Vagina (tissue), 2 donors: ENCODE data around the gene TBL1X. TPM values are rescaled to one million over a fixed set of nuclear protein-coding genes. Genes with fewer than 3 reads are reported as not detected.

Source experiments
- DNase-seq, 2 donors: peaks; one replicate each; pipeline ENCODE4 v3.0.0-alpha.2; 2017; ENCODE audit errors: extremely low spot score in 2 of 2
- H3K27ac ChIP-seq: fragments of 200-600 bp; sonication (generic); one replicate; pipeline ENCODE4 v1.5.1; 2019
- H3K27me3 ChIP-seq: fragments of 200-600 bp; sonication (generic); one replicate; pipeline ENCODE4 v1.5.1; 2019
- H3K36me3 ChIP-seq, 2 donors: fragments of 200-600 bp; sonication (generic); one replicate each; pipeline ENCODE4 v1.5.1; 2017 to 2019
- H3K4me1 ChIP-seq: fragments of 200-600 bp; sonication (generic); one replicate; pipeline ENCODE4 v1.5.1; 2019
- H3K4me3 ChIP-seq, 2 donors: fragments of 200-600 bp; sonication (generic); 1 replicate in 1 of 2; 2 replicates in 1 of 2; pipeline ENCODE4 v1.5.1; 2016 to 2019
- H3K9me3 ChIP-seq: fragments of 200-600 bp; sonication (generic); one replicate; pipeline ENCODE4 v1.5.1; 2019
- POLR2A ChIP-seq, 2 donors: fragments of 450-650 bp; IDR thresholded peaks; one replicate each; pipeline ENCODE4 v1.6.1; 2017; ENCODE audit warnings: antibody characterized with exemption in 2 of 2, mild to moderate bottlenecking in 2 of 2, moderate library complexity in 2 of 2
- POLR2AphosphoS5 ChIP-seq, 2 donors: sonication (generic); formaldehyde crosslinking; IDR thresholded peaks; one replicate each; pipeline ENCODE4 v1.9.0; 2017; ENCODE audit warnings: antibody characterized with exemption in 2 of 2, mild to moderate bottlenecking in 2 of 2, low read depth in 1 of 2; ENCODE audit not compliant: insufficient read depth in 1 of 2
- intact Hi-C: fragments of 100-400 bp; cut with DNase I; formaldehyde crosslinking; loops from one replicate; pipeline ENCODE4 v1.15.1; 2023
- total RNA-seq: library from RNA; depleted of rRNA; stranded (reverse); fragments of >200 nt; gene quantifications from one replicate; pipeline ENCODE4 v1.2.3, GENCODE V29; 2016
- TF ChIP-seq, protein P1 (sequence below), 3 experiments: fragments of 450-650 bp in 2 of 3; fragments of 200-600 bp in 1 of 3; sonication (generic) in 1 of 3; IDR thresholded peaks; one replicate each; pipeline ENCODE4 v1.5.1; 2017 to 2019; ENCODE audit warnings: antibody characterized with exemption in 3 of 3, mild to moderate bottlenecking in 2 of 3, moderate library complexity in 2 of 3

TBL1X gene
- total RNA-seq, 1 donor from 2014 or later: 41.3 TPM

DNA sequence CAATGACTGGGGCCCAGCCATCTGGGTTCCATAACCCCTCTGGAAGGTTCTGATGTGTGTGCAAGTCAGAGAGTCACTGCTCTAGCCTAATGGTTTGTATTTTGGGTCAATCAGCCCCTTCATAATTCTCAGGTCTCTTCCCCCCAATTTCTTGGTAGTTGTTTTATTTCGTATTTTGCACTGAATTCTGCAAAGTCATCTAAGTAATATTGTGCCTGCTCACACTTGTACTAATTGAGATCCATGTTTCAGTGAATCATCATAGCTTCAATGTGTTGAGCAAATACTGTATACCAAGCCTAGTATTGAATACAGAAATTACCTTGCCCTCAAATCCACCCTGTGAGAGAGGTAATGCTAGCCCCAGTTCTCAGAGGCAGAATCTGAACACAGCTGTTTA lies 28.0 kb upstream of the TBL1X start:
- DNase-seq: no peak
- TF ChIP-seq POLR2A (IDR thresholded peaks at IDR 0.05): no peak
- TF ChIP-seq, protein P1, sequence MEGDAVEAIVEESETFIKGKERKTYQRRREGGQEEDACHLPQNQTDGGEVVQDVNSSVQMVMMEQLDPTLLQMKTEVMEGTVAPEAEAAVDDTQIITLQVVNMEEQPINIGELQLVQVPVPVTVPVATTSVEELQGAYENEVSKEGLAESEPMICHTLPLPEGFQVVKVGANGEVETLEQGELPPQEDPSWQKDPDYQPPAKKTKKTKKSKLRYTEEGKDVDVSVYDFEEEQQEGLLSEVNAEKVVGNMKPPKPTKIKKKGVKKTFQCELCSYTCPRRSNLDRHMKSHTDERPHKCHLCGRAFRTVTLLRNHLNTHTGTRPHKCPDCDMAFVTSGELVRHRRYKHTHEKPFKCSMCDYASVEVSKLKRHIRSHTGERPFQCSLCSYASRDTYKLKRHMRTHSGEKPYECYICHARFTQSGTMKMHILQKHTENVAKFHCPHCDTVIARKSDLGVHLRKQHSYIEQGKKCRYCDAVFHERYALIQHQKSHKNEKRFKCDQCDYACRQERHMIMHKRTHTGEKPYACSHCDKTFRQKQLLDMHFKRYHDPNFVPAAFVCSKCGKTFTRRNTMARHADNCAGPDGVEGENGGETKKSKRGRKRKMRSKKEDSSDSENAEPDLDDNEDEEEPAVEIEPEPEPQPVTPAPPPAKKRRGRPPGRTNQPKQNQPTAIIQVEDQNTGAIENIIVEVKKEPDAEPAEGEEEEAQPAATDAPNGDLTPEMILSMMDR (IDR thresholded peaks at IDR 0.05): no peak
- TF ChIP-seq POLR2AphosphoS5 (IDR thresholded peaks at IDR 0.05; ENCODE audit: insufficient read depth in 1 of 2, low read depth in 1 of 2): no peak
- H3K27me3 ChIP-seq: no peaks in the 10 kb centered on the region
- H3K36me3 ChIP-seq: no peaks in the 10 kb centered on the region
- H3K4me1 ChIP-seq: peaks cover 8% of the 10 kb centered on the region
- no peak overlapping the region for H3K4me3 ChIP-seq
- intact Hi-C loops: no loop called here
- H3K9me3 ChIP-seq: no peaks in the 10 kb centered on the region
- H3K27ac ChIP-seq: no peak overlapping the region

DNA sequence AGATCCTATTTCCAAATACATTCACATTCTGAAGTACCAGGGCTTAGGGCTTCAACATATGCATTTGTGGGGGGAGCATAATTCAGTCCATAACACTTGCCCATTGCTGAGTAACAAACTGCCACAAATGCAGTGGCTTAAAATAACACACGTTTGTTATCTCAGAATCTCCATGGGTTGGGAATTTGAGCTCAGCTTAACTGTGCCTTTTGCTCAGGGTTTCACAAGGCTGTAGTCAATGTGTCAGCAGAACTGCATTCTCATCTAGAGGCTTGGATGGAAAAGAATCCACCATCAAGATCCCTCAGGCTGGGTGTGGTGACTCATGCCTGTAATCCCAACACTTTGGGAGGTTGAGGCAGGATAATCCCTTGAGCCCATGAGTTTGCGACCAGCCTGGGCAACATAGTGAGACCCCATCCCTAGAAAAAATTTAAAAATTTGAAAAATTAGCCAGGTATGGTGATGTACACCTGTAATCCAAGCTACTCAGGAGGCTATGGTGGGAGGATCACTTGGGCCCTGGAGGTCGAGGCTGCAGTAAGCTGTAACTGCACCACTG lies 25.8 kb upstream of the TBL1X start:
- H3K27me3 ChIP-seq: no peaks in the 10 kb centered on the region
- DNase-seq: no peak
- no peak overlapping the region for H3K27ac ChIP-seq
- intact Hi-C loops: no loop called here
- TF ChIP-seq POLR2AphosphoS5 (IDR thresholded peaks at IDR 0.05; ENCODE audit: insufficient read depth in 1 of 2, low read depth in 1 of 2) (no peak), POLR2A (IDR thresholded peaks at IDR 0.05) (no peak)
- TF ChIP-seq, protein P1 (IDR thresholded peaks at IDR 0.05): no peak
- H3K4me1 ChIP-seq: peaks cover 8% of the 10 kb centered on the region
- no peaks in the 10 kb centered on the region for H3K9me3 ChIP-seq
- H3K4me3 ChIP-seq: no peak overlapping the region
- H3K36me3 ChIP-seq: no peaks in the 10 kb centered on the region

DNA sequence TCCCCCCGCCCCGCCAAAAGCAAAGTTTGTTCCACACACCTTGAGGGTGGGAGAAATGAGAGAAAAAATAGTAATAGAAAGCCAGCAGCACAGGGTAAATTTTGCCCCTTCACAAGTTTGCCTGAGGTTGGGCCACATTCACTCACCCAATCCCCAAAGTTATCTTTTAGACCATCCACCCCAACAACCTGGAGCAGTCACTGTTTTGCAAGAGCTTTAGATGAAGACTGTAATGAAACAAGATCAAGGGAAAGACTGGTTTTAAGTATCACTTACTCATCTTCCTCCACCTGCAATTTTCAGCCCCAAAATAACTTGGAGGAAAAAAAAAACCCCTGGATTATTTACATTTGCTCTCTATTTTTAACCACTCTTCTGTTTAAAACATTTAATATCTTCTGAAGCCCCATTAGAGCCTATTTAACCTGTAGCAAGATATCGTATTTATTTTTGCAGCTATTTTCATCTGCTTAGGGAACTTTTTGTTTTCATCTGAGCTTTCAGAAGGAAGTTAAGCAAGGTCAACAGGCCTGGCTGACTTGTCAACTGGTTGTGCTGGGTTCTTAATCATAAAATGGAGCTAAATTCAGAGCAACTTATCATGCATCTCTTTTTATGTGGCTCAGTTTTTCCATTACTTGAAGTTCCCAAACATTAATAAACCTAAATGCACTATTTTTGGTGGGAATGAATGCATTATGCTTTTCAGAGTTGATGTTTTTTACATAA lies 24.6 kb upstream of the TBL1X start:
- intact Hi-C loops: no loop called here
- TF ChIP-seq, protein P1 (IDR thresholded peaks at IDR 0.05): no peak
- no peak for TF ChIP-seq POLR2AphosphoS5 (IDR thresholded peaks at IDR 0.05; ENCODE audit: insufficient read depth in 1 of 2, low read depth in 1 of 2)
- TF ChIP-seq POLR2A (IDR thresholded peaks at IDR 0.05): no peak
- H3K27me3 ChIP-seq: no peaks in the 10 kb centered on the region
- H3K4me1 ChIP-seq: peaks cover 8% of the 10 kb centered on the region
- H3K27ac ChIP-seq: peak overlapping the region; percentile 17
- H3K36me3 ChIP-seq: no peaks in the 10 kb centered on the region
- no peaks in the 10 kb centered on the region for H3K9me3 ChIP-seq
- DNase-seq: no peak
- no peak overlapping the region for H3K4me3 ChIP-seq

DNA sequence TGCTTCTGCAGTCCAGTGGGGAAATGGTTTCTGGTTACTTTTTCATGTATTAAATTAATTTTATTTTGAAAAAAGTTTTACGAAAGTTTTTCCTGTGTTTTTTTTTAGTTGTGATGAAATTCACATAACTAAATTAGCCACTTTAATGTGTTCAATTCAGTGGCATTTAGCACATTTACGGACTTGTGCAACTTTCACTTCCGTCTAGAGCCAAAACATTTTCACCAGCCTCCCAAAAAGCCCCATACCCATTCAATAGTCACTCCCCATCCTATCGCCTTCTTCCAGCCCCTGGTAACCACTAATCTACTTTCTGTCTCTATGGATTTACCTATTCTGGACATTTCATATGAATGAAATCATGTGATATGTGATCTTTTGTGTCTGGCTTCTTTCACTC lies 22.8 kb upstream of the TBL1X start:
- Histone ChIP-seq H3K4me3 (no peak overlapping the region), H3K4me1 (peaks cover 8% of the 10 kb centered on the region)
- intact Hi-C loops: no loop called here

More for the DNA sequence above, 22.8 kb upstream of the TBL1X start:
- Histone ChIP-seq H3K27ac (no peak overlapping the region), H3K36me3 (no peaks in the 10 kb centered on the region), H3K27me3 (no peaks in the 10 kb centered on the region), H3K9me3 (no peaks in the 10 kb centered on the region)
- DNase-seq: no peak
- TF ChIP-seq POLR2A (IDR thresholded peaks at IDR 0.05): no peak
- TF ChIP-seq, protein P1 (IDR thresholded peaks at IDR 0.05): no peak
- TF ChIP-seq POLR2AphosphoS5 (IDR thresholded peaks at IDR 0.05; ENCODE audit: insufficient read depth in 1 of 2, low read depth in 1 of 2): no peak
